H1 (cell line): ENCODE results near the gene C5orf34. TPM values are rescaled to one million over a fixed set of nuclear protein-coding genes. Genes with fewer than 3 reads are reported as not detected.
"Not testable (repeated sequence)": the region's sequence is repeated elsewhere in the genome, so short reads cannot be mapped to it uniquely, and the experiment has no call there.

ENCODE experiments used
- CTCF ChIA-PET: fragments of 300-600 bp; sonication (Branson Sonifier 250); formaldehyde crosslinking; loops from one replicate; lab custom pipeline; 2021; ENCODE audit not compliant: partially characterized antibody; lab: Charles Lee
- POLR2A ChIA-PET: fragments of 300-600 bp; sonication (Branson Sonifier 250); formaldehyde crosslinking; loops from one replicate; lab custom pipeline; 2021; ENCODE audit warnings: inconsistent platforms; ENCODE audit not compliant: partially characterized antibody; lab: Charles Lee
- DNase-seq, 2 experiments: peaks; one replicate each; pipeline versions ENCODE4 v3.0.0 to v3.0.0-alpha.2; 2010 to 2022; ENCODE audit warnings: low spot score in 2 of 2, low read depth in 1 of 2, mixed read lengths in 1 of 2
- FAIRE-seq: peaks from 2 replicates; lab custom pipeline; 2011; peaks lifted over from hg19 to GRCh38; lab: Jason Lieb, UNC
- H2AFZ ChIP-seq: 2 replicates; pipeline ENCODE4 v1.8.1; 2012; ENCODE audit warnings: low read length, inconsistent platforms
- H2AK5ac ChIP-seq: 2 replicates; pipeline ENCODE4 v1.6.1; 2013; ENCODE audit warnings: low read depth, low read length
- H2BK120ac ChIP-seq: replicated peaks from 2 replicates; pipeline ENCODE3; 2013; ENCODE audit warnings: low read depth, low read length, inconsistent platforms
- H2BK12ac ChIP-seq: 2 replicates; pipeline ENCODE4 v1.6.1; 2013; ENCODE audit warnings: low read depth, low read length
- H2BK15ac ChIP-seq: 2 replicates; pipeline ENCODE4 v1.6.1; 2013; ENCODE audit warnings: low read length
- H2BK20ac ChIP-seq: 2 replicates; pipeline ENCODE4 v1.6.1; 2013; ENCODE audit warnings: low read length
- H2BK5ac ChIP-seq: 2 replicates; pipeline ENCODE4 v1.6.1; 2013; ENCODE audit warnings: low read depth, low read length
- H3K14ac ChIP-seq: 2 replicates; pipeline ENCODE4 v1.6.1; 2013; ENCODE audit warnings: inconsistent platforms; ENCODE audit not compliant: insufficient read length
- H3K18ac ChIP-seq: 2 replicates; pipeline ENCODE4 v1.6.1; 2013; ENCODE audit warnings: low read length; ENCODE audit errors: extremely low read depth
- H3K23ac ChIP-seq: 2 replicates; pipeline ENCODE4 v1.6.1; 2013; ENCODE audit warnings: inconsistent platforms; ENCODE audit not compliant: insufficient read length
- H3K23me2 ChIP-seq: 2 replicates; pipeline ENCODE4 v1.6.1; 2013; ENCODE audit warnings: low read depth, low read length
- H3K27ac ChIP-seq: 2 replicates; pipeline ENCODE4 v1.6.1; 2011; ENCODE audit warnings: low read depth, low read length, inconsistent platforms
- H3K27me3 ChIP-seq, 4 experiments: replicated peaks in 1 of 4; 1 replicate in 1 of 4; 2 replicates in 3 of 4; pipeline versions ENCODE4 v1.6.1 to v1.8.1; 2011 to 2013; ENCODE audit warnings: low read length in 3 of 4, mild to moderate bottlenecking in 3 of 4, inconsistent platforms in 2 of 4, mixed read lengths in 2 of 4, moderate library complexity in 1 of 4; ENCODE audit not compliant: control insufficient read depth in 3 of 4, insufficient read depth in 3 of 4; ENCODE audit errors: extremely low read depth in 1 of 4
- H3K36me3 ChIP-seq, 4 experiments: 2 replicates each; pipeline versions ENCODE4 v1.6.1 to v1.8.1; 2011 to 2013; ENCODE audit warnings: mild to moderate bottlenecking in 4 of 4, low read length in 3 of 4, moderate library complexity in 2 of 4, control low read depth in 1 of 4, inconsistent platforms in 1 of 4; ENCODE audit not compliant: insufficient read depth in 4 of 4, control insufficient read depth in 2 of 4
- H3K4ac ChIP-seq: replicated peaks from 2 replicates; pipeline ENCODE3; 2013; ENCODE audit warnings: low read length, low read depth, mixed read lengths, inconsistent platforms; ENCODE audit not compliant: insufficient read length
- H3K4me1 ChIP-seq, 4 experiments: replicated peaks in 1 of 4; 1 replicate in 1 of 4; 2 replicates in 3 of 4; pipeline versions ENCODE4 v1.6.1 to v1.8.1; 2011 to 2013; ENCODE audit warnings: low read length in 3 of 4, inconsistent platforms in 2 of 4, mixed read lengths in 1 of 4; ENCODE audit not compliant: insufficient read depth in 4 of 4, control insufficient read depth in 3 of 4
- H3K4me2 ChIP-seq, 2 experiments: 2 replicates each; pipeline versions ENCODE4 v1.6.1 to v1.8.1; 2011 to 2013; ENCODE audit warnings: low read depth in 2 of 2, low read length in 2 of 2, control low read depth in 1 of 2, inconsistent platforms in 1 of 2, mild to moderate bottlenecking in 1 of 2; ENCODE audit not compliant: insufficient read depth in 1 of 2
- H3K4me3 ChIP-seq, 4 experiments: fragments of 200-600, 300-600 bp in 1 of 4; sonication (generic), shearing (Covaris generic), sonication (Bioruptor Twin) in 1 of 4; 2 replicates each; pipeline versions ENCODE4 v1.5.1 to v1.8.1; 2011 to 2016; ENCODE audit warnings: low read length in 4 of 4, low read depth in 3 of 4, control low read depth in 2 of 4, inconsistent platforms in 2 of 4, mild to moderate bottlenecking in 2 of 4, mixed read lengths in 1 of 4, moderate library complexity in 1 of 4; ENCODE audit not compliant: insufficient read depth in 2 of 4; ENCODE audit errors: extremely low read depth in 1 of 4
- H3K56ac ChIP-seq: replicated peaks from 2 replicates; pipeline ENCODE3; 2013; ENCODE audit warnings: low read depth, mild to moderate bottlenecking, mixed read lengths, low read length, inconsistent platforms; ENCODE audit not compliant: insufficient read length
- H3K79me1 ChIP-seq: 2 replicates; pipeline ENCODE4 v1.6.1; 2013; ENCODE audit warnings: low read depth, low read length, control low read depth
- H3K79me2 ChIP-seq, 2 experiments: 2 replicates each; pipeline versions ENCODE4 v1.6.1 to v1.8.1; 2012 to 2013; ENCODE audit warnings: low read length in 2 of 2, mild to moderate bottlenecking in 2 of 2, inconsistent platforms in 1 of 2; ENCODE audit not compliant: insufficient read depth in 2 of 2, control insufficient read depth in 1 of 2
- H3K9ac ChIP-seq, 4 experiments: replicated peaks in 1 of 4; 1 replicate in 1 of 4; 2 replicates in 3 of 4; pipeline versions ENCODE4 v1.6.1 to v1.8.1; 2011 to 2013; ENCODE audit warnings: low read depth in 3 of 4, low read length in 3 of 4, control low read depth in 2 of 4, mild to moderate bottlenecking in 2 of 4, moderate library complexity in 2 of 4, inconsistent platforms in 1 of 4; ENCODE audit errors: extremely low read depth in 1 of 4
- H3K9me3 ChIP-seq, 2 experiments: 2 replicates each; pipeline versions ENCODE4 v1.6.1 to v1.8.1; 2012 to 2013; ENCODE audit warnings: mild to moderate bottlenecking in 2 of 2, moderate library complexity in 2 of 2, control low read depth in 1 of 2, inconsistent platforms in 1 of 2, low read depth in 1 of 2, low read length in 1 of 2, mixed read lengths in 1 of 2; ENCODE audit not compliant: insufficient read depth in 2 of 2
- H4K20me1 ChIP-seq, 2 experiments: replicated peaks in 1 of 2; 2 replicates each; pipeline versions ENCODE3 to v1.8.1; 2011 to 2013; ENCODE audit warnings: inconsistent platforms in 2 of 2, low read length in 2 of 2, mild to moderate bottlenecking in 1 of 2; ENCODE audit not compliant: insufficient read depth in 2 of 2, control insufficient read depth in 1 of 2
- H4K5ac ChIP-seq: 2 replicates; pipeline ENCODE4 v1.6.1; 2013; ENCODE audit warnings: low read length, low read depth, mixed read lengths, inconsistent platforms; ENCODE audit not compliant: insufficient read length
- H4K8ac ChIP-seq: 2 replicates; pipeline ENCODE4 v1.8.0; 2013; ENCODE audit warnings: mild to moderate bottlenecking, moderate library complexity, low read length, inconsistent platforms; ENCODE audit not compliant: insufficient read depth; ENCODE audit errors: extremely low read depth
- H4K91ac ChIP-seq: replicated peaks from 2 replicates; pipeline ENCODE3; 2013; ENCODE audit warnings: low read length, mixed read lengths, inconsistent platforms; ENCODE audit not compliant: insufficient read length
- POLR2AphosphoS5 ChIP-seq: IDR thresholded peaks from 2 replicates; pipeline ENCODE4 v1.6.1; 2011; ENCODE audit warnings: low read depth, low read length
- WGBS, 2 experiments: shearing (Covaris generic) in 1 of 2; methylation state at CpG; one replicate each; pipeline versions ENCODE4 v1.1.6 to v1.1.7; 2013 to 2015; ENCODE audit warnings: low lambda C conversion rate in 2 of 2, mixed read lengths in 2 of 2, inconsistent platforms in 1 of 2, low coverage in 1 of 2, missing lambda C conversion rate in 1 of 2; ENCODE audit not compliant: insufficient replicate concordance in 2 of 2, insufficient coverage in 1 of 2, insufficient read length in 1 of 2; ENCODE audit errors: extremely low coverage in 1 of 2, missing lambda C conversion rate in 1 of 2; 5-methylcytosine and 5-hydroxymethylcytosine counted together
- polyA plus RNA-seq, 7 experiments: library from polyadenylated mRNA; depleted of rRNA in 3 of 7; stranded (reverse) in 5 of 7; unstranded in 2 of 7; fragments of >200 nt in 5 of 7; fragments of 200-250 nt in 2 of 7; gene quantifications; 1 replicate in 5 of 7; 2 replicates in 1 of 7; 4 replicates in 1 of 7; pipeline versions ENCODE4 v1.2.1 to v1.2.3, GENCODE V29; 2011 to 2013; ENCODE audit warnings: missing spikeins in 2 of 7, mixed read lengths in 2 of 7
- total RNA-seq: library from RNA; stranded (reverse); fragmentation: NEBNext Ultra II Directional; extraction: Animal tissue kit (Norgen Biotek cat#: 25700); gene quantifications from 2 replicates; pipeline ENCODE4 v1.2.1, GENCODE V29; 2021

C5orf34 gene
- total and polyA plus RNA-seq, 2 of the 8 experiments (the other 6 are each of a cell fraction or from before 2014, with no cell fraction given), result 6.8 to 8.6 TPM

GRCh38 chr5:43549272-43549671, 34.3 kb upstream of the C5orf34 start:
- H2BK12ac ChIP-seq, H2BK15ac ChIP-seq, POLR2A ChIA-PET, H3K23me2 ChIP-seq, H3K27me3 ChIP-seq, H4K20me1 ChIP-seq, H2BK5ac ChIP-seq, FAIRE-seq, H2BK120ac ChIP-seq, H4K91ac ChIP-seq, H3K4me1 ChIP-seq, H3K4ac ChIP-seq, H3K27ac ChIP-seq, H2BK20ac ChIP-seq, H3K9ac ChIP-seq, H2AK5ac ChIP-seq, H3K18ac ChIP-seq, DNase-seq, H3K14ac ChIP-seq, H4K5ac ChIP-seq, H3K23ac ChIP-seq, H4K8ac ChIP-seq, H2AFZ ChIP-seq, H3K4me3 ChIP-seq, H3K79me1 ChIP-seq, H3K4me2 ChIP-seq, H3K9me3 ChIP-seq, H3K56ac ChIP-seq, CTCF ChIA-PET: not testable (repeated sequence)
- WGBS, 2 experiments, result 99% methylated on average over 8 of the region's 8 CpGs; no CpG with 5 or more reads in 1 of the 2 experiments
- TF ChIP-seq POLR2AphosphoS5, result peak; percentile 26; the same call in 1 of the 2 replicates
- Histone ChIP-seq H3K79me2 (peaks cover 4 to 58% of the 10 kb centered on the region in 2 experiments; a peak in 3 of 4 replicates), H3K36me3 (peaks cover 19 to 78% (median 46%) of the 10 kb centered on the region in 4 experiments)
